ENCODE data around the gene TNPO3. TPM values are rescaled to one million over a fixed set of nuclear protein-coding genes. Genes with fewer than 3 reads are reported as not detected.

TNPO3 gene
- total RNA-seq, 1 donor from 2014 or later = 42.6 TPM

GRCh38 chr7:128954830-128955802, 99.8 kb downstream of the TNPO3 start:
- H3K27ac Mint-ChIP-seq (ENCODE audit: unreplicated experiment) = no peak overlapping the region
- H3K9me3 Mint-ChIP-seq (ENCODE audit: unreplicated experiment) = no peaks in the 10 kb centered on the region
- no peak overlapping the region for H3K4me3 Mint-ChIP-seq (ENCODE audit: unreplicated experiment)
- no peak for TF ChIP-seq CTCF (IDR thresholded peaks at IDR 0.05; ENCODE audit: unreplicated experiment)
- no peaks in the 10 kb centered on the region for H3K27me3 Mint-ChIP-seq (ENCODE audit: unreplicated experiment)
- no peak for DNase-seq (ENCODE audit: low spot score)
- H3K4me1 Mint-ChIP-seq (ENCODE audit: unreplicated experiment) = peaks cover 16% of the 10 kb centered on the region
- peaks cover 23% of the 10 kb centered on the region for H3K36me3 Mint-ChIP-seq (ENCODE audit: low read depth, unreplicated experiment)

- no peak for TF ChIP-seq CTCF (IDR thresholded peaks at IDR 0.05; ENCODE audit: unreplicated experiment)
- peaks cover 18% of the 10 kb centered on the region for H3K36me3 Mint-ChIP-seq (ENCODE audit: low read depth, unreplicated experiment)
- H3K4me1 Mint-ChIP-seq (ENCODE audit: unreplicated experiment) = peaks cover 16% of the 10 kb centered on the region
- no peaks in the 10 kb centered on the region for H3K9me3 Mint-ChIP-seq (ENCODE audit: unreplicated experiment)
- no peak for DNase-seq (ENCODE audit: low spot score)
- H3K4me3 Mint-ChIP-seq (ENCODE audit: unreplicated experiment) = no peak overlapping the region
- no peaks in the 10 kb centered on the region for H3K27me3 Mint-ChIP-seq (ENCODE audit: unreplicated experiment)
- no peak overlapping the region for H3K27ac Mint-ChIP-seq (ENCODE audit: unreplicated experiment)
Measured at GRCh38 chr7:128954150-128954549, 100.8 kb downstream of the TNPO3 start.

- no peak overlapping the region for H3K27ac Mint-ChIP-seq (ENCODE audit: unreplicated experiment)
Measured at GRCh38 chr7:128951296-128951695, 103.6 kb downstream of the TNPO3 start.

GRCh38 chr7:128948976-128949760, 105.7 kb downstream of the TNPO3 start:
- Mint-ChIP-seq H3K36me3 (ENCODE audit: low read depth, unreplicated experiment) (peaks cover 11% of the 10 kb centered on the region), H3K27me3 (ENCODE audit: unreplicated experiment) (peaks cover 3% of the 10 kb centered on the region), H3K4me1 (ENCODE audit: unreplicated experiment) (no peaks in the 10 kb centered on the region), H3K27ac (ENCODE audit: unreplicated experiment) (no peak overlapping the region), H3K9me3 (ENCODE audit: unreplicated experiment) (no peaks in the 10 kb centered on the region), H3K4me3 (ENCODE audit: unreplicated experiment) (no peak overlapping the region)
- no peak for DNase-seq (ENCODE audit: low spot score)
- TF ChIP-seq CTCF (IDR thresholded peaks at IDR 0.05; ENCODE audit: unreplicated experiment) = no peak

More at GRCh38 chr7:128951296-128951695, 103.6 kb downstream of the TNPO3 start:
- peaks cover 3% of the 10 kb centered on the region for H3K27me3 Mint-ChIP-seq (ENCODE audit: unreplicated experiment)
- TF ChIP-seq CTCF (IDR thresholded peaks at IDR 0.05; ENCODE audit: unreplicated experiment) = no peak
- H3K36me3 Mint-ChIP-seq (ENCODE audit: low read depth, unreplicated experiment) = peaks cover 15% of the 10 kb centered on the region
- H3K9me3 Mint-ChIP-seq (ENCODE audit: unreplicated experiment) = no peaks in the 10 kb centered on the region
- H3K4me1 Mint-ChIP-seq (ENCODE audit: unreplicated experiment) = peaks cover 11% of the 10 kb centered on the region
- DNase-seq (ENCODE audit: low spot score) = no peak
- H3K4me3 Mint-ChIP-seq (ENCODE audit: unreplicated experiment) = no peak overlapping the region
